GM21723 (cell line): ENCODE data around the gene TP53I3.
"Not testable (repeated sequence)": the region's sequence is repeated elsewhere in the genome, so short reads cannot be mapped to it uniquely, and the experiment has no call there.

Experiments used
- ATAC-seq: cut with Tn5 transposase; IDR thresholded peaks from one replicate; pipeline ENCODE4 v1.9.1; 2021; ENCODE audit warnings: mild to moderate bottlenecking, moderate library complexity; ENCODE audit not compliant: unreplicated experiment

TP53I3 gene

GRCh38 chr2:24101992-24102391 lies 17.4 kb upstream of the TP53I3 start:
- ATAC-seq: no peak

- ATAC-seq: not testable (repeated sequence)
These were observed 16.1 kb upstream of the TP53I3 start for GRCh38 chr2:24100732-24101131.

DNA sequence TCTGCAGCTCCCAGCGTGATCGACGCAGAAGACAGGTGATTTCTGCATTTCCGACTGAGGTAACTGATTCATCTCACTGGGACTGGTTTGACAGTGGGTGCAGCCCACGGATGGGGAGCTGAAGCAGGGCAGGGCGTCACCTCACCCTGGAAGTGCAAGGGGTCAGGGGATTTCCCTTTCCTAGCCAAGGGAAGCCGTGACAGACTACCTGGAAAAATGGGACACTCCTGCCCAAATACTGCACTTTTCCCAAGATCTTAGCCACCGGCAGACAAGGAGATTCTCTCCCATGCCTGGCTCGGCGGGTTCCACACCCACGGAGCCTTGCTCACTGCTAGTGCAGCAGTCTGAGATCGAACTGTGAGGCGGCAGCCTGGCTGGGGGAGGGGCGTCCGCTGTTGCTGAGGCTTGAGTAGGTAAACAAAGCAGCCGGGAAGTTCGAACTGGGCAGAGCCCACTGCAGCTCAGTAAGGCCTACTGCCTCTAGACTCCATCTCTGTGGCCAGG lies 10.6 kb upstream of the TP53I3 start:
- not testable (repeated sequence) for ATAC-seq

- not testable (repeated sequence) for ATAC-seq
These were observed 8.6 kb upstream of the TP53I3 start for GRCh38 chr2:24093270-24093669.

DNA sequence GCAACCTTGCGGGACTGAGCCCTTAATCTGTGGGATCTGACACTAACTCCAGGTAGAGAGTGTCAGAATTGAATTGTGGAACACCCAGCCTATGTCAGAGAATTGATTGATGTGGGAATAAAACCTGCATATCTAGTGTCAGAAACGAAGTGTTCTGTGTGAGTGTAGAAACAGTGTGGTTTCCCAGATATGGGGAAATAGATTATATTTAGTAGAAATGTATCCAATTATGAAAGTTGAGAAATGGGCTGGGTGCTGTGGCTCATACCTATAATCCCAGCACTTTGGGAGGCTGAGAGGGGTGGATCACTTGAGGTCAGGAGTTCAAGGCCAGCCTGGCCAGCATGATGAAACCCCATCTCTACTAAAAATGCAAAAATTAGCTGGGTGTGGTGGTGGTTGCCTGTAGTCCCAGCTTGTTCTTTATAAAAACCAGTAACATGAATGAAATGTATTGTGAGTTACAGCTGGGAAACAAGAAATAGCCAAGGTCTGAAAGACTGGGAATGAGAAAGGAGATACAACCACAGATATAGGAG lies 4.3 kb upstream of the TP53I3 start:
- ATAC-seq: no peak

DNA sequence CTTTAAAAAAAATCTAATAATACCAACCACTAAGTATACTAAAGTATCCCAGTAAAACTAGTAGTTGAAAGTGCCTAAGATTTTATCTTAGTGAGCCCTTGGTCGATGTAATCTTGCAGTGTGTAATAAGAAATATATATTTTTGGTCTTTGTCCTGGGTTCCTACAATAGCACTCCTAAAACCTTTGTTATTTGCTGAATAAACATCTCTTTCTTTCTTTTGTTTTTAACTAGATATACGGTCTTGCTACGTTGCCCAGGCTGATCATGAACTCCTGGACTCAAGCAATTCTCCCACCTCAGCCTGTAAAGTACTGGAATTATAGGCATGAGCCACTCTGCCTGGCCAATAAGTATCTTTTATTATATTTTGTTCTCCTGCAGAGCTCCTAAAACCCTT lies 2.4 kb upstream of the TP53I3 start:
- no peak for ATAC-seq

DNA sequence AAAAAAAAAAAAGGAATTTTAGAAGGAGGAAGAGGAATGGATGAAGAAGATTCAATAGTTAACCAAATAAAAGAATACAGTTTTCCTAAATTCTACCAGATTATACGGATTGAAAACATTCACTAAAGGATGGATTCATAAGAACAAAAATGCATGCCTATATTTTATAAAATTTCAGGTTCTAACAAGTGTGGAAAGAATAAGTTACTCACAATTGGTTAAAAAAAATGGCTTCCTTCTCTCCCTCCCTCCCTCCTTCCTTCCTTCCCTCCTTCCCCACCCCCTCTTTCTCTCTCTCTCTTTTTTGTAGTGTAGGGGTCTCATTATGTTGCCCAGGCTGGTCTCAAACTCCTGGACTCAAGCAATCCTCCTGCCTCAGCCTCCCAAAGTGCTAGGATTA lies 1.6 kb upstream of the TP53I3 start:
- ATAC-seq: no peak

GRCh38 chr2:24085200-24085489 lies 511 bp upstream of the TP53I3 start:
- ATAC-seq: no peak

DNA sequence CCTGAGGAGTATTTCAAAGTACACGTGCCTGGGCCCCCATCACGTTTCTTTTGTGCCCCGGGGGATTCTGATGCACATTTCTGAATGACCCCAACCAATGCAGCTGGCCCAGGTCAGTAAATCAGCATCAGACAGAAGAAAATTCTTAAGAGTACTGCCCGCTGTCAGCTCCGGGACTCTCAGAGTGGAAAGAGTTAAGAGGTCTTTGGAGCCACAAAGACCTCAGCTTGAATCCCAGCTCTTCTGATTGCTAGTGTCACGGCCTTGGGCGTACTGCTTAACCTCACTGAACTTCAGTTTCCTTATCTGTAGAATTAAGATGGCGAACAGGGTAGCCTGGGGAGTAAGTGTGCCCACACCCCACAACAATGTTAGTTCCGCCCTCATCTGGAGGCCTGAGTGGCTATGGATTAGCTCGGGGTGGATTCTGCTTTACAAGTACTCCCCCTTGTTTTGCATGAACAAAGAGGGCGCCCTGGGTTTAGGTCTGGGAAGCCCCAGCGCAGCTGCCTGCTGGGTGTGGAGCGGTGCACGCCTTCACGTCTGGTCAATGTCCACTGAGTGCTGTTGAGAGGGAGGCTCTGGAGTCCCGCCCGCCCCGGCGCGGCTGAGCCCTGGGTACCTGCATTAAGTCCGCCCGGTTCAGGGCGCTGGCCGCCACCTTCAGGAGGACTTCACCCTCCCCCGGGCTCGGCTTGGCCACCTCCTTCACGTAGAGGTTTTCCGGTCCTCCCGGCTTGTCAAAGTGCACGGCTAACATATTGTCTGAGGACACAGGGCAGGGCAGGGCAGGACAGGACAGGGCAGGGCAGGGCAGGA lies 858 bp downstream of the TP53I3 start:
- ATAC-seq: peak; percentile 75

GRCh38 chr2:24082787-24083566 lies 1.7 kb downstream of the TP53I3 start:
- no peak for ATAC-seq

DNA sequence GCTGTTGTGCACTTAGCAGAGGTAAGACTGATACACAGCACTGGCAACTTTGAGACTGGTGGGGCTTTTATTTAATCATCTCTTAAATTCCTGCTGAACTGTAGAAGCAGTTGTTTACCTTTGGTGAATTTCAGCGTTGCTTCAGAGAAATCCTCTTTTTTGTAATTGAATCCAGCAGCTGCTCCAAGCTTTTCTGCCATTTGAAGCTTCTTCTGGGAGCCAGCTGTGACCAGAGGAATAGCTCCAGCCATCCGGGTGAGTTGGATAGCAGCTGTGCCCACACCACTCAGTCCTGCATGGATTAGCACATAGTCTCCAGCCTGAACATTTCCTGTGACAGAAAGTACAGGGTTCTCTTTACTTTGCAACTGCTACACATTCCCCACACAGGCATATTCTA lies 3.9 kb downstream of the TP53I3 start:
- no peak for ATAC-seq

- ATAC-seq: no peak
These were observed 6.8 kb downstream of the TP53I3 start for GRCh38 chr2:24077879-24078278.

DNA sequence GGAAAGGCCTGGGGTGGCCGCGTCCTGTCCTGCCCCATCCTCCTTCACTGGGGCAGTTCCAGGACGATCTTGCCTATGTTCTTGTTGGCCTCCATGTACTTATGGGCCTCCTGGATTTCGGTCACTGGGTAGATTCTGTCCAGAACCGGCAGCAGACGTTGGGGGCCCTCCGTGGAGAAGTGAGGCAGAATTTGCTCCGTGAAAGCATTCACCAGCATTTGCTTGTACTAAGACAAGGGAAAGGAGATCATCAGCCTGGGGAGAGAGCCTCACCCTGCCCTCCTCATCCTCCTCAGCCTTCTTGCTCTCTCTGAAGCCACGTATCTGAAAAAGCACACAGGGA lies 7.1 kb downstream of the TP53I3 start:
- ATAC-seq: no peak

GRCh38 chr2:24076849-24077534 lies 7.6 kb downstream of the TP53I3 start:
- ATAC-seq: peak; percentile 4

DNA sequence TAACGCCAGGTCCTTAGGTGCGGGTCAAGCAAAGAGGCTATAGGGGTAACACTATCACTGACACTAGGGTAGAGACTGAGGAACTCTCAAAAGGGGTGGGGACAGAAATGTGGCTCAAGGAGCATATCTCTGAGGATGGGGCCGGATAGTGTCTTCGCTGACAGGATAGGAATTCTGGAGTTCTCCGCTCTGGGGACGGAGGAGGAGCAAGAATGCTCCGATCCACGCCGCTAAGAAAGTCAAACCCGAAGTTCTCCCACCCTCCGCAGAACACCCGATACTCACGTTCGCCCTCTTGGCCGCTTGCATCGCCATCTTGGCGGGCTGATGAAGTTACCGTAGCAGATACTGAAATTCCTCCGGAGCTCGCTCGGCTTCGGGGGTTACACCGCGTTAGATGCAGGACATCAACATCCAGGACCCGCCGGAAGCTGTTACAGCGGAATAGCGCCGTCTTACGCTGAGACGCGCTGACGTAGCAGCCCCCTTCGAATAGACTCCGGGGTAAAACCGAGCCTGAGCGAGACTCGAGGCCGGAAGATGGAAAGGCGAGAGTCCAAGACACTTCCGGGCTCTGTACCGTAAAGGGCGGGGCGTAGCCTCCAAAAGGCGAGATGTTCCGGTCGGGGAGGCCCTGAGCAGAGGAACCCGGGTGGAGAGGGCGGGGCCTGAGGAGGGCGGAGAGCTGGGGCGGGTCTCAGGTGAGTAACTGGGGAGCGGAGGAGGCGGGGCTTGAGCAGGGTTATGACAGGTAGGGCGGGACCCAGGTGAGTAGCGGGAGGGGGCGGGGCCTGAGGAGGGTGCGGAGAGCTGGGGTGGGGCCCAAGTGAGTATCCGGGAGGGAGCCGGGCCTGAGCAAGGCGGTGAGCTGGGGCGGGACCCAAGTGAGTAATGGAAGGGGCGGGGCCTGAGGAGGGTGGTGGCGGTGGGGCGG lies 8.5 kb downstream of the TP53I3 start, which contains the start of gene SF3B6:
TSS of gene SF3B6 (minus strand) at position 412 of the 934 bp plus-strand sequence. CDS start at position 315, 97 bp downstream.
- ATAC-seq: peak; percentile 97

- no peak for ATAC-seq
These were observed 9.4 kb downstream of the TP53I3 start for GRCh38 chr2:24075259-24075658.

GRCh38 chr2:24073816-24074215 lies 10.8 kb downstream of the TP53I3 start:
- ATAC-seq: no peak

- no peak for ATAC-seq
These were observed 12.4 kb downstream of the TP53I3 start for GRCh38 chr2:24072259-24072658.

DNA sequence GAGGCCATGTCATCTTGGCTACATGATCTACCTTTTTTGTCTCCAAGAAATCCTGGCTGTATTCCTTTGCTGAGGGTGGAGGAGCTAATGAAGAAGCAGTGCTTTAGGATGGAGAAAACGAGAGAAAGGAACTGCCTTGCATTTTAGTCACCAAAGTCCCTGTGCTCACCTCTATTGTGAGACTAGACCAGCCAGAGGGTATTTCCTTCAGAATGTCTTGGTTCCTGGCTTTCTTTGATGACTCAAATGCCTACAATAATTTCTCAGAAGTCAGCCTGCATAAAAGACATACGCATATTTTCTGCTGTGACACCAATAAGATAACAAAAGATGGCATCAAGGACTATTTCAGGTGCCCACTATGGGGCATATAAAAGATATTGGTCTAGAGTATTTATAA lies 19.3 kb downstream of the TP53I3 start:
- no peak for ATAC-seq

DNA sequence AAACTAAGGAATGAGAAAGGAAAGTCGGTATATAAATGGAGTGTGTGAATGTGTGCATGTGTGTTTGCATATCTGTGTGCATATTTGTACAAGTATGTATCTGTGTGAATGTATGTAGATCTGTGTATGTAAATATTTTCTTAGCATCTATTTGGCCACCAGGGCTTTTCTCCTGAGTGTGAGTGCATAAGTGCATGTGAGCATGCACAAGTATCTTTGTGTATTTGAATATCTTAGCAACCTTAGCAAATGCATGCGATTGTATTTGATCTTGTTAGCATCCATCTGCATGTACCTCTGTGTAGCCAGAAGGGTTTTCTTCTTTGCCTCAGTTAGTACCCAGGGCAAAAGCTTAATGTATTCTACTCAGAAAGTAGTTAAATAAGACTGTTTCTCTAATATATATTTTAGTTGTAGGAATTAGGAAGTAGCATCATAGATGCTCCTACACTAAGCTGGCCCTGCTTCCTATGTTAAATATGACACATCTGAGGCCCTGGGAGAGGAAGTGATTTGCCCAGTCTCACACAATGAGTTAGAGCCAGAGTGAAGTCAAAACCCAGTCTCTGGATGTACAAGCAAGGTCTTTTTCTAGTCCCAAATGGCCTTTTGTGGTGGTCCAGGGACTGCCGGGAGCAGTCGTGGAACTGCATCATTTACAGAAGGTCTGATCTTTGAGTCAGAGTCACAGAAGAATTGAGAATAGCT lies 25.9 kb downstream of the TP53I3 start:
- ATAC-seq: no peak
